HG03196 (cell line): ENCODE measurements around the gene RSRC1.
"Not testable (repeated sequence)": the region's sequence is repeated elsewhere in the genome, so short reads cannot be mapped to it uniquely, and the experiment has no call there.

ENCODE experiments used
- ATAC-seq: cut with Tn5 transposase; IDR thresholded peaks from one replicate; pipeline ENCODE4 v1.9.1; 2021; ENCODE audit not compliant: unreplicated experiment

The RSRC1 gene

DNA sequence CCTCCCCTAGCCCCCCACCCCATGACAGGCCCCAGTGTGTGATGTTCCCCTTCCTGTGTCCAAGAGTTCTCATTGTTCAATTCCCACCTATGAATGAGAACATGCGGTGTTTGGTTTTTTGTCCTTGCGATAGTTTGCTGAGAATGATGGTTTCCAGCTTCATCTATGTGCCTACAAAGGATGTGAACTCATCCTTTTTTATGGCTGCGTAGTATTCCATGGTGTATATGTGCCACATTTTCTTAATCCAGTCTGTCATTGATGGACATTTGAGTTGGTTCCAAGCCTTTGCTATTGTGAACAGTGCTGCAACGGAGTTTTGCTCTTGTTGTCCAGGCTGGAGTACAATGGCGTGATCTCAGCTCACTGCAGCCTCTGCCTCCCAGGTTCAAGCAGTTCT, 12.8 kb downstream of the RSRC1 start:
- ATAC-seq, result not testable (repeated sequence)

DNA sequence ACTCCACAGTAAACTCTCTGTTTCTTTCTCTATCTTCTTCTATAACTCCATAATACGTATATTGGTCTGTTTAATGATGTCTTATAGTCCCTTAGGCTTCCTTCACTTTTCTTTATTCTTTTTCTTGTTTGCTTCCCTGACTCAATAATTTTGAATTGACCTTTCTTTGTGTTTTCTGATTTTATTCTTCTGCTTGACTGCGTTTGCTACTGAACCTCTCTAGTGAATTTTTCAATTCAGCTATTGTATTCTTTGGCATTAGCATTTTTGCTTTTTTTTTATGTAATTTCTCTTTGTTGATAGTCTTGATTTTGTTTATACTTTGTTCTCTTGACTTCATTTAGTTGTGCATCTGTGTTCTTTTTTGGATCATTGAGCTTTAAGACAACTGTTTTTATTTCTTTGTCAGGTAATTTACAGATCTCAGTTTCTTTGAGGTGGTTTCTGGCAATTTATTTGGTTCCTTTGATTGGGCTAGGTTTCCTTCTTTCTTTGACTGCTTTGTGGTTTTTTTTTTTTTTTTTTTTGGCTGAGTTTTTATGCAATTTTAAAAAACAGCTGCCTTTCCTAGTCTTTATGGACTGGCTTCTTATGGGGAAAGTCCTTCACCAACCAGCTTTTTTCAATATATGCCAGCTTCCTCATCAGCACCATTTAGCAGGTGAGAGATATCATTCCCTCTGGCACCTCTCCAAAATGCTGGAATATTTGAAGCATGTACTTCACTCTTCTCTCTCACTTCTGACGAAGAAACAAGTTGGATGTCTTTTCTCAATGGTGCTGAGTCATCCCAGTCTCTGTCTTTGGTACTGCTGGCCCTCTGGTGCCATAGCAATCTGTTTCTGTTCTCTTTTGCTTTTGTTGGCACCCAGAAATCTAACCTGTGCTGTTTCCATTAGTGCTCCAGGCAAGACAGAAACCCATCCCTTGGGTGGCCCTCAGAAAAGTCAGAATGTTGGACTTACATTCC, 17.6 kb downstream of the RSRC1 start:
- ATAC-seq, result no peak

DNA sequence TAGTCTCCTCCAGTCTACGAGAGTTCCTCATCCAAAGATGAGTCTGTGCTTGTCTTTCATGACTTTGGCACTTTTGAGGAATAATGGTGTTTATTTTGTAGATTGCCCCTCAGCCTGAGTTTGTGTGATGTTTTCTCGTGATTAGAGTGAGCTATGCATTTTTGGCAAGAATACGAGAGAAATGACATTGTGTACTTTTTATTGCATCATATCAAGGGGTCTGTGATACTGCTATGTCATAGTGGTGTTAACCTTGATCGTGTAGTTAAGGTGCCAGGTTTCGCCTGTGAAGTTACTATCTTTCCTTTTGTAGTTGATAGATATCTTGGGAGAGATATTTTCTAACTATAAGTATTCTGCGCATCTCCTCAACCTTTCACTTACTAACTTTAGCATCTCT, 18.9 kb downstream of the RSRC1 start:
- no peak for ATAC-seq

DNA sequence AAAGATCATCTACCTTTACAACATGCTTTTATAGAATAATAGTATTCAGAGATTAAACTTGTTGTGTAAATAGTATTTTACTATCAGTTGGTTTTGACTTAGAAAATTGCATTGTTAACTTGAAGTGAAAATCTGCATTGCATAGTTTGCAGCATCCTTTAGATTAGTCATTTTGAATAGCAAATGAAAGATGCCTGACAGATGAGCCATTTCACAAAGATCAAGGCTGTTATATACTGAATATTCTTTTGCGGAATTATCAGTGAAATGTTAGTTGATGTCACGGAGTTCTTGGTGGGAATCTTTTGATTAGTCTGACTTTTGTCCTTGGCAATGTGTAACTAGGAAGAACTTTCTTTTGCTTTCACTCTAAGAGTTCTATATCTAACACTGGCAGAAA, 24.5 kb downstream of the RSRC1 start:
- ATAC-seq, result no peak

DNA sequence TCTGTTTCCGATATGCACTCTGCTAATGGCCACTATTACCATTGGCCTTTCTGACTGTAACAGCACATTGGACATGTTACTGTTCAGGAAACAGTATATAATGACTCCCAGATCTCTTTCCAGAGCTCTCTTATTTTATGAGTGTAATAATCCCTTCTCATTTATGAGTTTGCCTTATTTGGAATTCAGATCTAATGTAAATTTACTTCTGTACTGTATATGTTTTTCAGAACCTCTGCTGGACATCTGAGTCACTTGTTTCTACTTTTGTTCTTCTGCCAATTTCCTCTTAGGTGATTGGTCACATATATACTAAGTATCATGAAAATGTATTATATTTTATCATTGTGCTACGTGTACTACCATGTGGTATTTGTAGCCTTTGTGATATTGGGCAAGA, 30.5 kb downstream of the RSRC1 start:
- ATAC-seq, result no peak

DNA sequence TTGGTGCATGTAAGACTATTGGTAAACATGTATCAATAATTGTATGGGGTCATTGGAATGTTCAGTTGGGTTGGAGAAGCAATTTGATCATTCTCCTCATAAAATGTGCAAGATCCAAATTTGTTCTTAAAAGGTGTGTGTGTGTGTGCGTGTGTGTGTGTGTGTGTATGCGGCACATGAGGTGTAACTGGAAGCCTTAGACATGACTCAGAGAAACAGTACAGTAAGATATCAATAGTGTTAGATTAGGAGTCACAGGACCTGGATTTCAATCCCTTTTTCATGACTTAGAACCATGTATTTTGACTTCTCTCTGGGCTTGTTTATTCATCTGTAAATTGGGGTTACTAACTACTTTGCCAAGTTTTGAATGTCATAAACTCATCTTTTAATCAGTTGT, 38.3 kb downstream of the RSRC1 start:
- no peak for ATAC-seq

DNA sequence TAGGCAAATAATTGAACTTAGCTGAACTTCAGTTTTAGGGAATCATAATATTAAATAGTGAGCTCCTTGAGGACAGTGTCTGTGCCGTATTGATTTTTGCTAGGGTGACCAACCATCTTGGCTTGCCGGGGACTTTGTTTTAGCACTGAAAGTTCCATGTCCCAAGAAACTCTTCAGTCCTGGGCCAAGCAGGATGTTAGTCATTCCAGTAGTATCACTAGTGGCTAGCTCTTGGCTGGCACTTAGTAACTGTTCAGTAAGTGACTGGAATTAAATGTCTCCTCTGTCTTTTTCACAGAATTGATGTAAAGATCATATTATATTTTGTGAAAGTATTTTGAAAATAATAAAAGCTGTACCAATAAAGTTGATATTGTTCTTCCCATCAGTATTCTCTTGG, 42.3 kb downstream of the RSRC1 start:
- ATAC-seq, result peak; percentile 59

DNA sequence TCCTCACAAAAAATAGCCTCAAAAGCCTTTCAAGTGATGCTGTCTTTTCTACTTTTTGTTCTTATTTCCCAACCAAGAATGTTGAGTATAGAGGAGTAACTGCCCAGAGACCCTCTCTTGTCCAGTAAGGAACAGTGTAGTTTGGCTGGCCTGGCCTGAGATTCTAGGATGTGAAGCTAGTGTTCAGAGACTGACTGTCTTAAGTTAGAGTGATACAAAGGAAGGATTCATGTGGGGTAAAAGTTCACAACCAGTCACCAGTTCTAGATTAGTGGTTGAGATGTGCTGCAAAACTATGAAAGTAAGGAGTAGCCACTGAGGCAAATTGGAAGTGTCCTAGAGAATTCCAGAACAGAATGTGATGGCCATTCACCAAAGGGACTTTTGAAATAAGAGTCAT, 49.1 kb downstream of the RSRC1 start:
- ATAC-seq, result no peak

DNA sequence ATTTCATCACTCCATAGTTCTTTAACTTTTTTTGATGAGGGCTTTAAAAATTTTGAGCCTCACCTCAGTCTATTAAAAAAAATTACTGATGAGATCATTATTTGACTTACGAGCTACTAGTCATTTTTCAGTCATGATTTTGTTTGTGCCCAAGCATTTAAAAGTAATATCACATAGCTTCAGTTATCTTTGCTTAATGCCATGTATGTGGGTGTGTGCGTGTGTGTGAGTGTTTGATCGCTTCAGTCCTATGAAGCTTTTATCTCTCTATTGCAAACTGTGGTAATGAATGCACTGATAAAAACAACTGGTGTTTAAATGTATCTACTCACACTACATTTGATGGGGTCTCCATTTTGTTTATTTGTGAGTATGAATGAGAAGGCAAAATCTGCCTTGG, 49.8 kb downstream of the RSRC1 start:
- no peak for ATAC-seq

DNA sequence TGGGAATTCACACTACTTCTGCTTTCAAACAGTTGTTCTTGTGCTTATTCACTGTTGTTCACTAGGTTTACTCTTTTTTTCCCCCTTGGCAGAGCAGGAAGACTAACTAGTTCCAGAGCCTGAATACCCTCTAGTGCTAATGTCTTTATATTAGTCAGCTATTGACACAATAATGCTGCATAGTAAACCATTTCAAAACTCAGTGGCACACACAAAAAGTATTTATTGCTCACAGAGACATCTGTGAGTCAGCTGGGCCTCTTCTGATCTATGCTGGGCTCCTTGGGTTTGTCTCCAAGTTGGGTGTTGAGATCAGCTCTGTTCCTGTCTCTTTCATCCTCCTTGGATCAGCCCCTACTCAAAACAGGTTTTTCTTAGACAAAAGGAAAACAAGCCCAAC, 51.1 kb downstream of the RSRC1 start:
- no peak for ATAC-seq

DNA sequence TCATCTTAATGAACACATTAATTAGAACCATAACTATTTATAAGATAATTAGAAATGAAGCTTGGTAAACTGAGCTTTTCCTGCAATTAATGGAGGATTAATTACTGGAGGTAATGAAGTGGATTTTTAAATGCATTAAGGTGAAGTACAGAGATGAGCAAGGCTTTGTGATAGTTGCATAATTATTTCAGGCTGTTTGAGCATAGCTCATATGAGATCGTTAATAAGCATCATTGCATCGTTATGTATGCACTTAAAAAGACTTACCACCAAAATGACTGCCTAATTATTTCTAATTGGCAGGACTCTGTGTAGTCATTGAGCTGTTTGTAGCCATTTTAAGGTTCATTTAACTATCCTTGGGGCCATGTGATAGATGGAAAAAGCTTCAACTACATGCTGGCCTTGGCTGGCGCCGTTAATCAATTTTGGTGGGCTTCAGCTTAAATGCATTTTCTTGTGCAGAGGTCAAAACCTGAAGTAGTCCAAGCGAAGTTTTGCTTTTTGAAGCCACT, 55.3 kb downstream of the RSRC1 start:
- ATAC-seq, result no peak

DNA sequence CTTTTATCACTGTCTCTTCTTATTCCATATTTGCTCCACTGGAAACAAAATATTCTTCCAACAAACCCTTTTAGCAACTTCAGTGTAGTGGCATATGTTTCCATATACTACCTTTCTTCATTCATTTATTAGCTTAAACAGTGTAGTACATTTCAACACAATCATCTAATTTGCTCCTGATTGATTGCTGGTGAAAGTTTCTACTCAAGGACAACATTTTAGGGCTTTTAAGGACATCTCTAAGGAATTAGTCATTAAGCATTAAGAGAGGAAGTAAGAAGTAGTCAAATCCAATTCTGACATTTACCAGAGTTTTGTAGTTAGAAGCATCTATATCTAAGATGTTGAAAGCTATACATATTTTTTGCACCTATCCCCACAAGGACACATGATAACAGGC, 55.8 kb downstream of the RSRC1 start:
- ATAC-seq, result no peak

DNA sequence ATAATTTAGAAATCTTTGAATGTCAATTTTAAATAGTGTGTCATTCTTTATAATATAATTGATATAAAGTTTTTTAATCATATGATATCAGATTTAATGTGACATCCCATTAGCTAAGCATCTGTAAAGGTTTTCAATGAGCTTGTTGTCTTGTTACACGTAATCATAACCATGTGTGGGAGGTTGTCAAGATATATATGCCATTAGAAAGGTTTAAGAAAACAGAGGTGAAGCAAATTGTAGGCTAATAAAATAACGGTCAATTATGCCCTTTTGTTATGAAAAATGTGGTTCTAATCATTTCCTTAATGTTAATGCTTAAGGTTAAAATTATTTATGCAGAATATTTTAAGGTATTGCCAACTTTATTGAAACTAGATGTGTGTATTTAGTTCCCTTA, 56.3 kb downstream of the RSRC1 start:
- ATAC-seq, result no peak

DNA sequence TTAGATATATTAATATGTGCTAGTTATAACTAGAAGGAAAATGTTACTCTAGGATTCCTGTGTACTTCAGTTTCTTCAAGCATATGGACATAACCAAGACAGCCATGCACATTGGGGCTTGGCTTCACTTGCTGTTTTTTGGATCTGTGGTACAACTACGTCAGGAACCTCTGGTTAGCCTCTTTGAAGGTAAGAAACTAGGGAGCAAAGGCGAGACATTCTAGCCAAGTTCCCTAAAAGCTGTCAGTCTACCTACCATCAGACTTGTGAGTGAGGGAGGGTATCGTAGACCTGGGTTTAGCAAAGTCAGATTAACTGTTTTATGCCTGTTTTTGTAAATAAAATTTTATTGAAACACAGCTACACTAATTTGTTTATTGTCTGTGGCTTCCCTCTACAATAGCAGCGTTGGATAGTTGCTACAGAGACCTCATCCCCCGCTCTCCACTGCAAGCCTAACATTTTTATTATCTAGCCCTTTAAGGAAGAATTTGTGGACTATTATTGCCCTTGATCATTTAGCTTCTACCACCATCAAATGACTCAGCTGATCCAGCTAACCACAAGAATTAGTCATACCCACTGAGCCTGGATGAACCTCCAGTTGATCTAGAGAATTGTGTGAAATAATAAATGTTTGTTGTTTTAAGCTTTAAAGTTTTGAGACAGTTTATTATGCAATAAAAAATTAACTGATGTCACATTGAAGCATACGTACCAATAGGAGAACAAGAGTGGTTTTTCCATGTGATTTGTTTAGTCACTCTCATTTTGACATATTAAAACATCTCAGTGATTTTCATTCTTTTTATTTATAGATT, 58.1 kb downstream of the RSRC1 start:
- ATAC-seq, result no peak

DNA sequence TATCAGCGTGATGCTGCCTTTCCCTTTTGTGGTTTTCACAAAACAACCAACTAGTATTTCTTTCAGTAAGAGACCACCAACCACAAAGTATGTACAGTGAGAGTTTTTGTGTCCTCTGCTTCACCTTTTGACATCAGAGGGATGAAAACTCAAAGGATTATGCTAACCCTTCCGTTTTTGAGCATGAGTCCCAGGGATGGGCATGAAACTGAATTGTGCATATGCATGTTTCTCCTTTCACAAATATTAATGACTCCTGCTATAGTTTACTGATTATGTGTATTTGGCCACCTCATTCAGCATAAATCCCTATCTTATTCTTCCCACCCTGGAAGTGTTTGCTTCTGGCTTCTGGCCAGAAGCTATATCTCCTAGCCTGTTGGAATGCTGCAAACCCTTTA, 59.2 kb downstream of the RSRC1 start:
- no peak for ATAC-seq

DNA sequence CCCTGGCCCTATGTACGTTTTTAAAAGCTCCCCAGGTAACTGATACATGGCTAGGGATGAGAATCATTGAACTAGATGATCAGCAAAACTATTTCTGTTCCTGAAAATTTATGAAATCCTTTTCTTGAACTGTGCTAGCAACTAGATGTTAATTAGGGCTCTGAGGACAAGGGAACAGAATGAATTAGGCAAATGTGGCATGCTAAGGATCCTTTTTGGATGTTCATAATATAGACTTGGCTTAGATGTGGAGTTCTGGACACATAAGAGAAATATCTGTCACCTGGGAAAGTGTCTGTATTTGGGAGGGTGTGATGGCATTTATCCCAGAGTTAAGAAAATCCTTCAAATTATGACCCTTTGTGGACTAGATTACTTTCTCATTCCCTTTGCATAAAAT, 71.2 kb downstream of the RSRC1 start:
- ATAC-seq, result no peak

DNA sequence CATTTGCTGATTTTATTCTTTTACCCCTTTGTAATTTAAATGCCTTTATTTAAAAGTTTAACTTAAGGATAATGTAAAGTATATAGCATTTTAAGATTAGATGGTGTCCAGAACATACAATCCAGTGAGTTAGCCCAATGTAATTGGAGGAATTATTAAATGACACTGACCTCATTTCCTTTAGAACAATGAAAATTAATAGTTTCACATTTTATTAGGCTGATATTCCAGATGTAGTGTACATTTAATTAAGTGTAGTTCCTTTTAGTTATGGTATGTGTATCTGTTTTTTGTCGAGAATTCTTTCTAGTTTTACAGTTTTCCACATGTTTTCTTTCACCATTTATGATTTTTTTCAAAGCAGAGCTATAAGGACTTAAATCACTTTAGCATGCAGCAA, 75.8 kb downstream of the RSRC1 start:
- no peak for ATAC-seq

DNA sequence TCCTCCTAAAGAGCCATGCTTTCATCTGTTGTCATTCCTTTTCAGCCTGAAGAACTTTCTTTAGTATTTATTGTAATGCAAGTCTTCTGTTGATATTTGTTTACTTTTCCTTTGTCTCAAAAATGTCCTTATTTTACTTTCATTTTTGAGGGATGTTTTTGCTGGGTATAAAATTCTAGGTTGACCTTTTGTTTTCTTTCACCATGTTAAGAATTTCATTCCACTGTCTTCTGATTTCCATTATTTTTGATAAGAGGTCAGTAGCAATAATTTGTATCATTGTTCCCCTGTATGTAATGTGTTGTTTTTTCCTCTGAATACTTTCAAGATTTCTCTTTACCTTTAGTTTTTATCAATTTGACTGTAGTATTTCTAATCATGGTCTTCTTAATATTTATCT, 91.1 kb downstream of the RSRC1 start:
- ATAC-seq, result no peak

DNA sequence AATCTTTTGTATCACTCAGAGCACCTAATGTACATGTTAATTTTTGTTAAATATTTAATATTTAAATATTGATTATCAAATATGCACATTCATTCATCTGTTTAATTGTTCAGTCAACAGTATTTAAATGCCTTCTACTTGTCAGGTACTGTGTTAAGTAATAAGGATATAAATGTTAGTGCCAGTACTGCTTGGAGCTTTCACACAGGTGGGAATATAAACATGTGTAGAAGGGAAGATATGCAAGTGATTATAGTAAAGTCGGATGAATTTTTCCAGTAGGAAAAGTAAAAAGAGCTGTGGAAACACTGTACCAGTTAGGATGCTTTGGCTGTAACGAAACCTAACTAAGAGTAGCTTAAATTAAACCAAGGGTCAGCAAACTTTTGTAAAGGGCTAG, 95.4 kb downstream of the RSRC1 start:
- ATAC-seq, result no peak

DNA sequence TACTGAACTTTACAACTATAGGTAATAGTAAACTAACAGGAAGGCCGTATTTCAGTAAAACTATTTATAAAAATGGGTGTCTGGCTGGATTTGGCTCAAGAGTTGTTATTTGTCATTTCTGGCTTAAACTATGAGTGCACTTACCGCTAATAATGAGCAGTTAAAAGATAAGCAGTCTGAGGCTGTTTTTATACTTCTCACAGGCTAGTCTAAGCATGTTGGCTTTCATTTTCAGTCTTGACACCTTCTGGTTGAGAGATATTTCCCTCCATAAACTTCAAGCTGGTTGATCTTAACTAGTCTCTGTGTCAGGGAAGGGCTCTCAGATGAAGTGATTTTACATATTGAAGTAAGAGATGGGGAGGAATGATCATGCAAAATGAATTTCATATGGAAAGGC, 96.1 kb downstream of the RSRC1 start:
- no peak for ATAC-seq

DNA sequence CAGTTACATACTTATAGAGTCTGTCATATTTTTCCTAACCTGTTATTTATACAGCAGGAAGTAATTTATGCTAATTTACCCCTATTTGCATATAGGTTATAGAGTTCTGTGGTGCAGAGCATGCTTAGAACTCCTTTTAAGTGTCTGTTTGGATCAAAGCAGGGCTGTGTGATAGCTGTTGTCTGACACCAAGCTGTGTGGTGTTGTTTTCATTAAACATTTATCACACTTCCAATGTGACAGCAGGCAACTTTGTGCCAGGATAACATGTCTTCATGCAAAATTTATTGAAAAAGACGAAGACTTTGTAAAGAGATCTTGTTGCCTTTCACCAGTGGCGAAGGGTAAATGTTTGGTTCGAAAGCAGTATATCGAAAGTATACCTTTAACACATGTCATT, 100.2 kb downstream of the RSRC1 start:
- no peak for ATAC-seq

DNA sequence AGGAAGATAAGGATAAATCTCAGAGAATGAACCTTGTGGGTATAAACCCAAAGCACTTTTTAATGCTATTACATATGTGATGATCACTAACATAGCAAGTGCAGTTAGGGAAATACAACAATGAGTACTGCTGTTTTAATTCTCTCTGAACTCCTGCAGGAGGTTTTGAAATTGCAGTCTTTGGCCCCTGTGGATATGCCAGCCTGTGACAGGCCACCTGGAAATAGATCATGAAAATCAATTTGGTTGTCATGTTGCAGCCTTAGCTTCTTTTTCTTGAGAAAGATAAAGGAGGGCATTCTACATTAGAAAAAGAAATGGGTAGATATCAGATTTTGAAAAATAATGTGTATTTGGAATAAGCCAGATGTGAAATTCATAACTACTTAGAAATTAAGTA, 103.6 kb downstream of the RSRC1 start:
- no peak for ATAC-seq
